Endothelial cell of umbilical vein (primary cell): ENCODE data around the gene MMP25. TPM values are rescaled to one million over a fixed set of nuclear protein-coding genes. Genes with fewer than 3 reads are reported as not detected.

Experiments used
- BruUV-seq: library from RNA; stranded (reverse); fragments of 400-500 nt; replicated peaks from 2 replicates; lab custom pipeline; 2021; lab: Mats Ljungman, UMichigan
- CTCF ChIA-PET: fragments of 300-600, 350-600 bp; sonication (Branson Sonifier 250); formaldehyde crosslinking; loops from one replicate; lab custom pipeline; 2021; ENCODE audit warnings: antibody characterized with exemption, inconsistent platforms; lab: Charles Lee
- POLR2A ChIA-PET: fragments of 300-600, 350-600 bp; sonication (Branson Sonifier 250); formaldehyde crosslinking; loops from one replicate; lab custom pipeline; 2021; ENCODE audit warnings: antibody characterized with exemption, inconsistent platforms; lab: Charles Lee
- DNase-seq: peaks from one replicate; pipeline ENCODE4 v3.0.0-alpha.2; 2011; ENCODE audit warnings: low read depth, low spot score
- FAIRE-seq: peaks from 2 replicates; lab custom pipeline; 2011; peaks lifted over from hg19 to GRCh38; lab: Jason Lieb, UNC
- H2AFZ ChIP-seq: 2 replicates; pipeline ENCODE4 v1.6.0; 2012; ENCODE audit warnings: low read depth, low read length, control low read depth, inconsistent platforms
- H3K27ac ChIP-seq: 2 replicates; pipeline ENCODE4 v1.5.1; 2011; ENCODE audit warnings: low read depth, mild to moderate bottlenecking, control low read depth, low read length, moderate library complexity; ENCODE audit not compliant: insufficient read depth
- H3K27me3 ChIP-seq, 2 experiments: 2 replicates each; pipeline versions ENCODE4 v1.6.0 to v1.6.1; 2011; ENCODE audit warnings: low read length in 2 of 2, mixed read lengths in 1 of 2; ENCODE audit not compliant: control insufficient read depth in 2 of 2, insufficient read depth in 2 of 2
- H3K36me3 ChIP-seq, 2 experiments: 2 replicates in 1 of 2; 3 replicates in 1 of 2; pipeline ENCODE4 v1.5.1; 2011; ENCODE audit warnings: low read length in 2 of 2, mild to moderate bottlenecking in 1 of 2, moderate library complexity in 1 of 2; ENCODE audit not compliant: control insufficient read depth in 2 of 2, insufficient read depth in 2 of 2; ENCODE audit errors: extremely low read depth in 1 of 2
- H3K4me1 ChIP-seq: 3 replicates; pipeline ENCODE4 v1.5.1; 2011; ENCODE audit warnings: mild to moderate bottlenecking, low read length; ENCODE audit not compliant: control insufficient read depth, insufficient read depth; ENCODE audit errors: extremely low read depth
- H3K4me2 ChIP-seq: 2 replicates; pipeline ENCODE4 v1.6.1; 2011; ENCODE audit warnings: low read length, control low read depth, mixed read lengths; ENCODE audit not compliant: insufficient read depth
- H3K4me3 ChIP-seq, 3 experiments: fragments of 200-600 bp in 1 of 3; sonication (generic), shearing (Covaris generic) in 1 of 3; replicated peaks in 1 of 3; 2 replicates each; pipeline ENCODE4 v1.5.1; 2011 to 2016; ENCODE audit warnings: control low read depth in 3 of 3, low read length in 3 of 3, mild to moderate bottlenecking in 2 of 3, inconsistent platforms in 1 of 3, low read depth in 1 of 3, moderate library complexity in 1 of 3; ENCODE audit not compliant: insufficient read depth in 1 of 3
- H3K79me2 ChIP-seq: 2 replicates; pipeline ENCODE4 v1.6.0; 2012; ENCODE audit warnings: low read length, inconsistent platforms; ENCODE audit not compliant: control insufficient read depth, insufficient read depth
- H3K9ac ChIP-seq: replicated peaks from 2 replicates; pipeline ENCODE3; 2011; ENCODE audit warnings: low read length, control low read depth; ENCODE audit not compliant: insufficient read depth; ENCODE audit errors: extremely low read depth
- H3K9me1 ChIP-seq: replicated peaks from 3 replicates; pipeline ENCODE4 v1.6.0; 2011; ENCODE audit warnings: mild to moderate bottlenecking, low read length; ENCODE audit not compliant: control insufficient read depth, insufficient read depth; ENCODE audit errors: extremely low read depth
- H3K9me3 ChIP-seq: replicated peaks from 2 replicates; pipeline ENCODE4 v1.5.1; 2012; ENCODE audit warnings: low read length, inconsistent platforms; ENCODE audit not compliant: control insufficient read depth, insufficient read depth
- H4K20me1 ChIP-seq: replicated peaks from 2 replicates; pipeline ENCODE3; 2011; ENCODE audit warnings: mild to moderate bottlenecking, low read length; ENCODE audit not compliant: control insufficient read depth, insufficient read depth; ENCODE audit errors: extremely low read depth
- CTCF ChIP-seq, 2 donors: IDR thresholded peaks; 1 replicate in 1 of 2; 2 replicates in 1 of 2; pipeline ENCODE4 v1.5.1; 2011; ENCODE audit warnings: low read length in 2 of 2, mild to moderate bottlenecking in 2 of 2, moderate library complexity in 2 of 2, control low read depth in 1 of 2, inconsistent platforms in 1 of 2, low read depth in 1 of 2; ENCODE audit not compliant: insufficient read depth in 1 of 2; ENCODE audit errors: extremely low read depth in 1 of 2
- EZH2 ChIP-seq: IDR thresholded peaks from 2 replicates; pipeline ENCODE4 v1.6.1; 2012; ENCODE audit warnings: borderline replicate concordance, low read depth, mild to moderate bottlenecking, moderate library complexity, low read length, inconsistent platforms; ENCODE audit not compliant: severe bottlenecking
- FOS ChIP-seq: IDR thresholded peaks from 2 replicates; pipeline ENCODE4 v1.6.1; 2011; ENCODE audit warnings: mild to moderate bottlenecking, low read length, moderate library complexity, borderline replicate concordance; ENCODE audit not compliant: insufficient read depth
- JUN ChIP-seq: IDR thresholded peaks from 2 replicates; pipeline ENCODE4 v1.6.1; 2011; ENCODE audit warnings: borderline replicate concordance, low read depth; ENCODE audit not compliant: insufficient read length, insufficient read depth
- MAX ChIP-seq: IDR thresholded peaks from 2 replicates; pipeline ENCODE4 v1.6.1; 2011; ENCODE audit not compliant: insufficient read depth, insufficient read length
- MYC ChIP-seq: IDR thresholded peaks from one replicate; pipeline ENCODE4 v1.6.1; 2011; ENCODE audit warnings: mild to moderate bottlenecking, low read depth, low read length
- POLR2AphosphoS5 ChIP-seq: IDR thresholded peaks from 2 replicates; pipeline ENCODE4 v1.6.1; 2012; ENCODE audit warnings: low read depth, mild to moderate bottlenecking, control low read depth, low read length, moderate library complexity; ENCODE audit not compliant: insufficient read depth
- dilution Hi-C: fragments of 300-500 bp; cut with MboI; formaldehyde crosslinking; loops from one replicate; pipeline ENCODE4 v1.15.0; 2019; ENCODE audit warnings: low sequenced_read_pairs; ENCODE audit not compliant: extremely low pct_ligation_motif_present
- intact Hi-C: fragments of 100-400 bp; cut with micrococcal nuclease; formaldehyde crosslinking; loops from one replicate; pipeline ENCODE4 v1.10.0; 2022
- polyA plus RNA-seq, 4 experiments: library from polyadenylated mRNA; depleted of rRNA in 3 of 4; stranded (reverse) in 3 of 4; unstranded in 1 of 4; fragments of >200 nt; gene quantifications; 2 replicates each; pipeline versions ENCODE4 v1.2.1 to v1.2.3, GENCODE V29; 2011 to 2012; ENCODE audit warnings: missing spikeins in 1 of 4
- total RNA-seq: library from RNA; stranded (reverse); gene quantifications from 2 replicates; pipeline ENCODE4 v1.2.3, GENCODE V29; 2021

The MMP25 gene
- total and polyA plus RNA-seq, 2 donors (not counting 3 experiments of a cell fraction or from before 2014, with no cell fraction given), result 0.08 to 0.35 TPM

- Histone ChIP-seq H3K9me3 (no peaks in the 10 kb centered on the region), H3K27me3 (peaks cover 21 to 22% of the 10 kb centered on the region in 2 experiments), H3K27ac (no peak overlapping the region), H3K4me3 (no peak overlapping the region), H3K36me3 (no peaks in the 10 kb centered on the region), H3K4me1 (peaks cover 13% of the 10 kb centered on the region), H3K4me2 (no peak overlapping the region), H3K79me2 (no peaks in the 10 kb centered on the region), H3K9ac (no peak overlapping the region), H3K9me1 (no peaks in the 10 kb centered on the region), H4K20me1 (no peaks in the 10 kb centered on the region), H2AFZ (no peak overlapping the region)
- intact Hi-C loops, result no loop called here
- ChIA-PET CTCF (interaction anchor here (0.8 to 1.2 kb wide), 2 partner anchors 16 to 19 kb away, joined by 5 to 6 read pairs; no protein-coding TSS in a partner anchor), POLR2A (interaction anchor here (0.6 kb wide), 1 partner anchor 8 kb away, joined by 4 read pairs; no protein-coding TSS in a partner anchor)
- dilution Hi-C loops, result no loop called here
- no peak for FAIRE-seq
- BruUV-seq, result no TSS peak
- TF ChIP-seq MYC (no peak), FOS (no peak), JUN (no peak), CTCF (IDR thresholded peaks at IDR 0.05; ENCODE audit: extremely low read depth in 1 of 2, insufficient read depth in 1 of 2, low read depth in 1 of 2, low read length in 2 of 2) (no peak), MAX (no peak), POLR2AphosphoS5 (no peak), EZH2 (peak; percentile 62)
- DNase-seq, result no peak
Observed at GRCh38 chr16:3012246-3012645, 34.1 kb upstream of the MMP25 start.
